H1 (cell line): ENCODE results near the gene GEMIN7.

Experiments used
- CEBPB ChIP-seq: IDR thresholded peaks from 2 replicates; pipeline ENCODE4 v1.6.1; 2012; ENCODE audit warnings: low read depth, low read length
- EZH2 ChIP-seq: fragments of 200-600 bp; sonication (generic); IDR thresholded peaks from 2 replicates; pipeline ENCODE4 v1.7.1; 2012; ENCODE audit warnings: low read depth, mild to moderate bottlenecking, moderate library complexity, low read length, inconsistent platforms; ENCODE audit not compliant: severe bottlenecking
- HDAC6 ChIP-seq: IDR thresholded peaks from one replicate; pipeline ENCODE4 v1.7.1; 2012; ENCODE audit warnings: low read depth, mild to moderate bottlenecking, inconsistent platforms, low read length, moderate library complexity
- KDM5A ChIP-seq: fragments of 200-600 bp; IDR thresholded peaks from 2 replicates; pipeline ENCODE4 v1.7.1; 2012; ENCODE audit warnings: mild to moderate bottlenecking, low read length, inconsistent platforms, mixed read lengths
- MAFK ChIP-seq: IDR thresholded peaks from 2 replicates; pipeline ENCODE4 v1.6.1; 2012; ENCODE audit warnings: low read depth, mild to moderate bottlenecking, improper control_type of control experiment, low read length
- NRF1 ChIP-seq: IDR thresholded peaks from 2 replicates; pipeline ENCODE4 v1.6.1; 2011; ENCODE audit warnings: mild to moderate bottlenecking, low read depth, low read length, improper control_type of control experiment
- POLR2A ChIP-seq, 2 experiments: IDR thresholded peaks; 1 replicate in 1 of 2; 2 replicates in 1 of 2; pipeline ENCODE4 v1.6.1; 2011; ENCODE audit warnings: low read depth in 2 of 2, low read length in 2 of 2, mild to moderate bottlenecking in 2 of 2; ENCODE audit errors: control extremely low read depth in 1 of 2
- POLR2AphosphoS5 ChIP-seq: IDR thresholded peaks from 2 replicates; pipeline ENCODE4 v1.6.1; 2011; ENCODE audit warnings: low read depth, low read length
- RBBP5 ChIP-seq: IDR thresholded peaks from 2 replicates; pipeline ENCODE4 v1.7.1; 2012; ENCODE audit warnings: low read depth, mild to moderate bottlenecking, inconsistent platforms, low read length, moderate library complexity, borderline replicate concordance
- SIN3A ChIP-seq, 2 experiments: IDR thresholded peaks in 1 of 2; conservative IDR thresholded peaks in 1 of 2; 2 replicates each; pipeline ENCODE4 v1.6.1; 2011 to 2012; ENCODE audit warnings: low read length in 2 of 2, improper control_type of control experiment in 1 of 2, low read depth in 1 of 2, mild to moderate bottlenecking in 1 of 2
- SP1 ChIP-seq: IDR thresholded peaks from 2 replicates; pipeline ENCODE4 v1.6.1; 2011; ENCODE audit warnings: low read depth, low read length
- TAF1 ChIP-seq: IDR thresholded peaks from 2 replicates; pipeline ENCODE4 v1.6.1; 2011; ENCODE audit warnings: mild to moderate bottlenecking, low read depth, low read length
- TCF12 ChIP-seq: IDR thresholded peaks from 2 replicates; pipeline ENCODE4 v1.6.1; 2011; ENCODE audit warnings: low read depth, mild to moderate bottlenecking, low read length
- TF ChIP-seq, protein P1 (sequence below), 3 experiments: IDR thresholded peaks; 1 replicate in 2 of 3; 2 replicates in 1 of 3; pipeline versions ENCODE4 v1.5.1 to v1.6.1; 2011; ENCODE audit warnings: low read length in 3 of 3, mild to moderate bottlenecking in 3 of 3, inconsistent platforms in 2 of 3, low read depth in 1 of 3, moderate library complexity in 1 of 3; ENCODE audit not compliant: insufficient read depth in 1 of 3; ENCODE audit errors: control extremely low read depth in 1 of 3

DNA sequence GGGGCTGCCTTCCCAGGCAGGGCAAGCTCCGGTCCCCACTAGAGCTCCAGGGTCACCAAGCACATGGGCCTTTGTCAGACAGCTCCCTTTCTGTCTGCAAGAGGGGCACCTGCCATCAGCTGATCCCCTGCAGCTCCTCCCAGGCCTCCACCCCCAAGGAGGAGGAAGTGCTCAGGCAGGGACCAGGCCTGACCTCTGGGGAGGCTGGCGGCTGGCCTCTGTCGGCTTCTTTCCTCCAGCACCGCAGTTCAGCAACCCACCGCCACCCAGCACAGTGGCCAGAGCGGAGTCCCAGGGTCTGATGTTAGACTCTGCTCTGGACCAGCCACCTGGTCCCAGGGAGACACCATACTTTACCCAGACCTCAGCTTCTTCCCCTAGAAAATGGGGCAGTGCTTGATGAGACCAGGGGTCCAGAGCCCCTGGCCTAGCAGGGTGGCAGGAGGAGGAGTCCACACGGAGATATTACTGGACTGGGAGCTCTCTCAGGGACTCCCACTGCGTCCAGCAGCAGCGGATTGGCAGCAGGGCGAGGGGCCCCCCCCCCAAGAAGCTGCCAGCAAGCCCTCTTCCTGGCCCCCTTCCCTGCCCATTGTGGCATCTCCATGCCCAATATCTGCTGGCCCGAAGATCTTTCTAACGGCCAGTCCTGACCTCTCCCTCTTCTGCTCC lies 57.6 kb downstream of the GEMIN7 start:
- no peak for TF ChIP-seq CEBPB
- no peak for TF ChIP-seq HDAC6
- no peak for TF ChIP-seq EZH2
- TF ChIP-seq POLR2AphosphoS5, result no peak
- TF ChIP-seq NRF1, result no peak
- no peak for TF ChIP-seq KDM5A
- TF ChIP-seq TAF1, result no peak
- no peak for TF ChIP-seq SIN3A (conservative IDR thresholded peaks at IDR 0.05 in 1 of 2, IDR thresholded peaks at IDR 0.05 in 1 of 2; ENCODE audit: low read depth in 1 of 2, low read length in 2 of 2)
- TF ChIP-seq, protein P1, sequence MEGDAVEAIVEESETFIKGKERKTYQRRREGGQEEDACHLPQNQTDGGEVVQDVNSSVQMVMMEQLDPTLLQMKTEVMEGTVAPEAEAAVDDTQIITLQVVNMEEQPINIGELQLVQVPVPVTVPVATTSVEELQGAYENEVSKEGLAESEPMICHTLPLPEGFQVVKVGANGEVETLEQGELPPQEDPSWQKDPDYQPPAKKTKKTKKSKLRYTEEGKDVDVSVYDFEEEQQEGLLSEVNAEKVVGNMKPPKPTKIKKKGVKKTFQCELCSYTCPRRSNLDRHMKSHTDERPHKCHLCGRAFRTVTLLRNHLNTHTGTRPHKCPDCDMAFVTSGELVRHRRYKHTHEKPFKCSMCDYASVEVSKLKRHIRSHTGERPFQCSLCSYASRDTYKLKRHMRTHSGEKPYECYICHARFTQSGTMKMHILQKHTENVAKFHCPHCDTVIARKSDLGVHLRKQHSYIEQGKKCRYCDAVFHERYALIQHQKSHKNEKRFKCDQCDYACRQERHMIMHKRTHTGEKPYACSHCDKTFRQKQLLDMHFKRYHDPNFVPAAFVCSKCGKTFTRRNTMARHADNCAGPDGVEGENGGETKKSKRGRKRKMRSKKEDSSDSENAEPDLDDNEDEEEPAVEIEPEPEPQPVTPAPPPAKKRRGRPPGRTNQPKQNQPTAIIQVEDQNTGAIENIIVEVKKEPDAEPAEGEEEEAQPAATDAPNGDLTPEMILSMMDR (IDR thresholded peaks at IDR 0.05; ENCODE audit: control extremely low read depth in 1 of 3, insufficient read depth in 1 of 3, low read depth in 1 of 3, low read length in 3 of 3), result no peak
- no peak for TF ChIP-seq MAFK
- no peak for TF ChIP-seq TCF12
- TF ChIP-seq RBBP5, result no peak
- no peak for TF ChIP-seq SP1
- TF ChIP-seq POLR2A (IDR thresholded peaks at IDR 0.05; ENCODE audit: control extremely low read depth in 1 of 2, low read depth in 2 of 2, low read length in 2 of 2), result no peak
